ENCODE results near the gene HIPK4.
A peak's percentile ranks its signal among the peaks of the same experiment; 100 is the strongest.
"Not testable (repeated sequence)": the region's sequence is repeated elsewhere in the genome, so short reads cannot be mapped to it uniquely, and the experiment has no call there.

HIPK4 gene, protein sequence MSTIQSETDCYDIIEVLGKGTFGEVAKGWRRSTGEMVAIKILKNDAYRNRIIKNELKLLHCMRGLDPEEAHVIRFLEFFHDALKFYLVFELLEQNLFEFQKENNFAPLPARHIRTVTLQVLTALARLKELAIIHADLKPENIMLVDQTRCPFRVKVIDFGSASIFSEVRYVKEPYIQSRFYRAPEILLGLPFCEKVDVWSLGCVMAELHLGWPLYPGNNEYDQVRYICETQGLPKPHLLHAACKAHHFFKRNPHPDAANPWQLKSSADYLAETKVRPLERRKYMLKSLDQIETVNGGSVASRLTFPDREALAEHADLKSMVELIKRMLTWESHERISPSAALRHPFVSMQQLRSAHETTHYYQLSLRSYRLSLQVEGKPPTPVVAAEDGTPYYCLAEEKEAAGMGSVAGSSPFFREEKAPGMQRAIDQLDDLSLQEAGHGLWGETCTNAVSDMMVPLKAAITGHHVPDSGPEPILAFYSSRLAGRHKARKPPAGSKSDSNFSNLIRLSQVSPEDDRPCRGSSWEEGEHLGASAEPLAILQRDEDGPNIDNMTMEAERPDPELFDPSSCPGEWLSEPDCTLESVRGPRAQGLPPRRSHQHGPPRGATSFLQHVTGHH

DNA sequence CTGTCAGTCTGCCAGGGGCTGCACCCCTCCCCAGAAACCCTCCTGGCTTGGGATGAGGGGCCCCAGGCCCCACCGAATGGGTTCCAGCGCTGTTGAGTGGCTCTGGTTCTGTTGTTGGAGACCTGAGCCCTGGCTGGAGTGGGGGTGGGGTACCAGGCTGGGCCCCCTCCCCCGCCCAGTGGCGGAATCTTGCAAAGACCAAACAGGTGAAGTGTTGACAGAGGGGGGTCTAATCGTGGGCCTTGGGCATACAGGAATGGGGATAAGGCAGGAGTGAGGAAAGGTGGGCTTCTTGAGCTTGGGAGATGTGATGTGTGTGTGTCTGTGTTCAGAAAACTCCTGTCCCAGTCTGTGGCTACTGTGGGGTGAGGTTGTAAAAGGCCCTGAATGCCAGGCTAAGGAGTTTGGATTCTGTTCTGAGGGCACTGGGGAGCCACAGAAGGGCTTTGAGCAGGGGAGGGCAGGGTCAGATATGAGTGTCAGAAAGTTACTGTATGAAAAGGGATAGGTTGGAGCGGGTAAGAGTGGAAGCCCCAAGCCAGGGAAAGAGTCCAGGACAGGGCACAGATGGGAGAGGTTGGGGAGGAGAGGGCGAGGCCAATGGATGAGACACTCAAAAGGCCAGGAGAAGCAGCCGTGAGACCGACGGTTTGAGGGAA is at the start of gene HIPK4:
HIPK4 (minus strand) TSS at position 98 of the 659 bp plus-strand sequence. CDS start 279 bp downstream, outside the sequence.
- no peak for DNase-seq

DNA sequence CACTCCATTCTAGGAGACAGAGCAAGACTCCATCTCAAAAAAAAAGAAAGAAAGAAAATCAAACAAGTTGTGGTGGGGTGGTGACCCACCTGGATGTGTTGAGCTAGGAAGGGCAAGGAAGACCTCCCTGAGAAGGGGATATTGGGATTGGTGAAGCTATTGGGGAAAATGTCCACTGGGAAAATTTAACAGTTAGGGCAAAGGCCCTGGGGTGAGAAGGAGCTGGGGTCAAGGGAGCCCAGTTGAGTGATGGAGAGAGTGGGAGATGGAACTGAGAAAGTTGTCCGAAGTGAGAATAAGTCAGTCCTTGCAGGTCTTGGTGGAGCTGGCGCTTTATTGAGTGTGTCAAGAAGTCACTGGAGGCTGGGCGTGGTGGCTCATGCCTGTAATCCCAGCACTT is 48.3 kb upstream of the HIPK4 start:
- DNase-seq = no peak

DNA sequence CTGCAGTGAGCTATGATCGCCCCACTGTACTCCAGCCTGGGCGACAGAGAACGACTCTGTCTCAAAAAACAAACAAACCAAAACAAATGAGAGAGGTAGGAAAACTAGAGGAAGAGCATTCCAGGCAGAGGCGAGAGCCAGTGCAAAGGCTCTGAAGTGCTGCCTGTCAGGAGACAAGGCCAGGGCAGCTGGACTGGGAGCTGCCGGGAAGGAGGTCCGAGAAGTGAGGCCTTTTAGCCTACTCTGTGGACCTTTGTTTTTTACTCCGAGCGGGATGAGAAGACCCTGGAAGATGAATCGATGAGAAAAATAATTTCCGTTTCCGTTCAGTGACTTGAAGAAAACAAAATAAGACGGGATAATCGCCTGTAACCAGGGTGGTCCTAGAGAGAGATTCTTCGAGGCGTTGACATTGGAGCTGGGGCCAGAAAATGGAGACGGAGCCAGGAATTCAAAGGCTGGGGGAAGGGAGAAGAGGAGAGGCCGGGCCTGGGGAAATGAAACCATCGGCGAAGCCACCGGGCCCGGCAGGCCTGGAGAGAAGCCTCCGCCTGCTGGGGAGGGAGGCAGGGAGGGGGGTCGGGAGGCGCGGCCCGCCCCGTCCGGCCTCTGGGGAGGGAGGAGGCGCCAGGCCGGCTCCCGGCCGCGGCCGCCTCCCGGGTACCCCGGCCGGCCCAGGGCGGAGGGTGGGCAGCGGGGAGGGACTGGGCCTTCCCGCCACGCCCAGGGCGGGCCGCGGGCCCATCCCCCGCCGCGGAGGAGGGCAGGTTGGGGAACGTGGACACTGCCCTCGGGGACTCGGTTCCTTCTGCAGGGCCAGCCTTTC is 43.6 kb upstream of the HIPK4 start:
- no peak for DNase-seq

DNA sequence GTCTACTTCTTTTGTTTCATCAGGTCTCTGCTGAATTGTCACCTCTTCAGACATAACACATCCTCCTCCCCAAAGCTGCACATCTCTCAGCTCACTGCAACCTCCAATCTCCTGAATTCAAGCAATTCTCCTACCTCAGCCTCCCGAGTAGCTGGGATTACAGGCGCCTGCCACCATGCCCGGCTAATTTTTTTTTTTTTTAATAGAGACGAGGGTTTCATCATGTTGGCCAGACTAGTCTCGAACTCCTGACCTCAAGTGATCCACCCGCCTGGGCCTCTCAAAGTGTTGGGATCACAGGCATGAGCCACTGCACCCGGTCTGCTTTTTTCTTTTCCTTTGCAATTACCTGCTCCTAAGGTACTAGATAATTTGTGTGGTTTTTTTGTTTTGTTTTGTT is 42.8 kb upstream of the HIPK4 start:
- DNase-seq = not testable (repeated sequence)

DNA sequence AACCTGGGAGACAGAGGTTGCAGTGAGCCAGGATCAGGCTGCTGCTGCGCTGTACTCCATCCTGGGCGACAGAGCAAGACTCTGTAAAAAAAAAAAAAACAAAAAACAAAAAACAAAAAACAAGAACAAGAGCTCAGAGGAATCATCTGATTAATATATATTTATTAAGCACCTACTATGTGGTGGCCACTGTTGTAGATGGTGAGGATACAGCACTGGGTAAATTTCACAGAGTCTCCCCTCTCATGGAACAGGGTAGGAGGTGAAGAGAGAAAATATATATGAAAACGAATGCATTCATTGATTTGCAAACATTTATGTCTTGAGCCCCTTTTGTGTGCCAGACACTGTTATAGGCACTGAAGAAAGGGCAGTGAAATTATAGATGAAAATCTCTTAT is 41.7 kb upstream of the HIPK4 start:
- no peak for DNase-seq

DNA sequence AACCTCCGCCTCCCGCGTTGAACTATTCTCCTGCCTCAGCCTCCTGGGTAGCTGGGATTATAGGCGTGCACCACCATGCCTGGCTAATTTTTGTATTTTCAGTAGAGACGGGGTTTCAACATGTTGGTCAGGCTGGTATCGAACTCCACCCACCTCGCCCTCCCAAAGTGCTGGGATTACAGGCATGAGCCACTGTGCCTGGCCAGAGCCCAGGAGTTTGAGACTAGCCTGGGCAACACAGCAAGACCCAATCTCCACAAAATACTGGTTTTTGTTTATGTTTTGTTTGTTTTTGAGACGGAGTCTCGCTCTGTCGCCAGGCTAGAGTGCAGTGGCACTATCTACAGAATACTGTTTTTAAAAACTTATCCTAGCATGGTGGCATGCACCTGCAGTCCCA is 40.3 kb upstream of the HIPK4 start:
- not testable (repeated sequence) for DNase-seq

DNA sequence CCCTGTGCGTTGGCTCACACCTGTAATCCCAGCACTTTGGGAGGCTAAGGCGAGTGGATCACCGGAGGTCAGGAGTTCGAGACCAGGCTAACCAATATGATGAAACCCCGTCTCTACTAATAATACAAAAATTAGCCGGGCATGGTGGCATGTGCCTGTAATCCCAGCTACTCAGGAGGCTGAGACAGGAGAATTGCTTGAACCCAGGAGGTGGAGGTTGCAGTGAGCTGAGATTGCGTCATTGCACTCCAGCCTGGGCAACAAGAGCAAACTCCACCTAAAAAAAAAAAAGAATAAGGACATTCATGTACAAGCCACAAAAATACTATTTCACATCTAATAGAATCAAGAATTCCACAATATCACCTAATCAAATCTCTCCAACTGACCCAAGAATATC is 38.2 kb upstream of the HIPK4 start:
- not testable (repeated sequence) for DNase-seq

DNA sequence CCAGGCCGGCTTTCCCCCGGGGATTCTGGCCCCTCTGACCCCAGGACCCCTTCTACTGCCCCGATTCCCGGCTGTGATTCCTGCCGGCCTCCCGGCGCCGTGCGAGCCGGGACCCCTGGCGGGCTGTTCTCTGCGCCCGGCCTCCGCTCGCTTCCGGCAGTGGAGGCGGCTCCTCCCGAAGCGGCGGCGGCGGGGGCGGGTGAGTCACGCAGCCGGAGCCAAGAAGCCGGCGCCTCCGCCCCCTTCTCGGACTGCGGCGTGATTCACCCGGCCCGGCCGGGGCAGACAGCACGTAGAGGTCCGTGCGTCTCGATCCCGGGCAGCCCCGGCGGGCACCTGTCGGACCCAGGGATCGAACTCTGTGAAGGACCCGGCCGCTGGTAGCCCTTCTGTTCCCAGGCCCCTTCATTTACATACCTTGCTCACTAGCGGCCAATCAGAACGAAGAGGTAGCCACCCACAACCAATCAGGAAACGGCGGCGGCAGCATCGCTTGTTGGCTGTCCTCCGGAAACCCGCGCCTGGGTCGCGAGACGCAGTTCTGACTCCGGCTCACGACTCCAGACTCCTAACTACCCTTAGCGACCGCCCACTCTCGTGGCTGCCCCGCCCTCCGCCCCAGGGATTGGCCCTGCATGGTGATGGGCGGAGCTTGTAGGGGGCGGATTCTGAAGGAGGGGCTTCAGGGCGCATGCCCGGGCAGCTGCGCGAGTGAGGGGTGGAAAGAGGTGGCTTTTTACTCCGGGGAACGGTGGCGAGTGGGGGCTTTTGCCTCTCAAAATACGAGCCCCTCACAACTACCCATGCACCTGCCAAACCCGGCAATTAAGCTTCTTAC is 35.7 kb upstream of the HIPK4 start, which contains the start of gene SERTAD1:
SERTAD1 (minus strand) TSS at position 543 of the 838 bp plus-strand sequence. CDS start 2,446 bp downstream, outside the sequence.
- DNase-seq = peak; percentile 88

DNA sequence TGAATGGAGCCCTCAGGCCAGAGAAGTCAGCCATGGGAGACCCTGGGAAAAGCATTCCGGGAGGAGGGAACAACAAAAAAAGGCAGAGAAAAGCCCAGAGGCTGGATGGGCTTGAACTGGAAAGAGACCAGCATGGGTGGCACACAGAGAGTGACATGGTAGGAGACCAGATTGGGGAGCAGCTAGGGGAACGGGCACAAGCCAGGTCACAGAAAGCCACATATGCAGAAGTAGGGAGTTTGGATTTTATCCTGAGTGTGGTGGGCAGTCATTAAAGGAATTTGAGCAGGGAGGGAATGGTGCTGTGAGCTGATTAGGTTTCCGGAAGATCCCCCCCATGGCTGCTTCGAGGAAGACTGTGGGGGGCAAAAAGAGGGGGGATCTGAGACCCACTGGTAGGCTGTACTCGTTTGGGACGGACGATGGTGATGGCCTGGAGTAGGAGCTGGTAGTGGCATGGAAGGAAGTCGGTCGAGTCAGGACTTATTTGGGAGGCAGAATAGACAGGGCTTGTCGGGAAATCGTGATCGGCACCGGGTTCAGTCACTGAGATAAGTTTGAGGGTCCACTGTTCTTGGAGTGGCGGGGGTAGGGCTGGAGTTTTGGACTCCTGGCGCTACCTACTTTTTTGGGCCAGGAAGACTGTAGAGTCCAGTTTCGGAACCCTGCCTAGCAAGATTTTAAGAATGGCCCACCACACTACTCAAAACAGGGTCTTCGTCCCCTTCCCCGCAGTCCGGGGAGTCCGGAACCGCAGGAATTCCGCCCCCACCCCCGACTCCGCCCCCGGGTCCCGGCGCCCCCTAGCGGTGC is 34.9 kb upstream of the HIPK4 start:
- no peak for DNase-seq

DNA sequence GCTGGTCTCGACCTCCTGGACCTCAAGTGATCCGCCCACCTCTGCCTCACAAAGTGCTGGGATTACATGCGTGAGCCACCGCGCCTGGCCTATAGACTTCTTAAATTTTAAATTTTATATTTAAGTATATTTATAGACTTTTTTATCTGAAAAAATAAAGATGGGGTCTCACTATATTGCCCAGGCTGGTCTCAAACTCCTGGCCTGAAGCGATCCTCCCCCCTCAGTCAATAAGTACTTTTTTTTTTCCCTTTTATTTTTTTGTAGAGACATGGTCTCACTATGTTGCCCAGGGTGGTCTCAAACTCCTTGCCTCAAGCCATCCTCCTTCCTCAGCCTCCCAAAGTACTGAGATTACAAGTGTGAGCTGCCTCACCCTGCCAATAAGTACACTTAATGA is 34.0 kb upstream of the HIPK4 start:
- DNase-seq = no peak

DNA sequence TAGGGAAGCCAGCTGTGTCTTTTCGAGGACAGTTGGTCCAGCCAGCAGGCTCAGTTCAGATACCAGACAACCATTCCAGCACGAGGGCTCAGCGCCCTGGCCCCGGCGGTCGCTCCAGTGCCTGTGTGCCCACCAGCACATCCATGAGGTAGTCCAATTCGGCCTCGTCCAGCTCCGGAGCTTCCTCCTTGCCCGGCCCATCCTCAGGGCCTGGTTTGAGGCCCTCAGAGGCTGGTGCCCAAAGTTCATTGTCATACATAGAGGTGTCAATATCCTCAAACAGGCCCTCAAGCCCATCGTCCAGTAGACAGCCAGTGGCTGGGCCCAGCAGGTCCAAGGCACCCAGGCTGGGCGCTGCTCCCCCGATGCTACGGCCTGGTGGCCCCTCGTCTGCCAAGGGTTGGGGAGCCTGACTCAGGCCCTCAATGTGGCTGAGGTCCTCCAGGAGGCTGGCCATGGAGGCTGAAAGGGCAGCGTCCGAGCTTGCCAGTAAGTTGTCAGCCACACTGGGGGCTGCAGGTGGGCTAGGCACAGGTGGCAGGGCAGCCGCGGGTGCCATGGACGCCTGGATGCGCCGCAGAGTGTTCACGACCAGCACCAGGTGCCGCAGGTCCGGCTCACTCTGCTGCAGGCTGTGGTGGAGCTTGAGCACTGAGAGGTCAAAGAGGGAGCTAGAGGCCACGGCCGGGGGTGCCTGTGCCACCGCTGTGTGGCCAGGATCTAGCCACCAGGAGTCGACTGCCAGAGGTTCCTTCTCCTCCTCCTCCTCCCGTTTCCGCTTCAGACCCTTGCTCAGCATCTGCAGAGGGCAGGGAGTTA is 33.0 kb upstream of the HIPK4 start:
- no peak for DNase-seq

DNA sequence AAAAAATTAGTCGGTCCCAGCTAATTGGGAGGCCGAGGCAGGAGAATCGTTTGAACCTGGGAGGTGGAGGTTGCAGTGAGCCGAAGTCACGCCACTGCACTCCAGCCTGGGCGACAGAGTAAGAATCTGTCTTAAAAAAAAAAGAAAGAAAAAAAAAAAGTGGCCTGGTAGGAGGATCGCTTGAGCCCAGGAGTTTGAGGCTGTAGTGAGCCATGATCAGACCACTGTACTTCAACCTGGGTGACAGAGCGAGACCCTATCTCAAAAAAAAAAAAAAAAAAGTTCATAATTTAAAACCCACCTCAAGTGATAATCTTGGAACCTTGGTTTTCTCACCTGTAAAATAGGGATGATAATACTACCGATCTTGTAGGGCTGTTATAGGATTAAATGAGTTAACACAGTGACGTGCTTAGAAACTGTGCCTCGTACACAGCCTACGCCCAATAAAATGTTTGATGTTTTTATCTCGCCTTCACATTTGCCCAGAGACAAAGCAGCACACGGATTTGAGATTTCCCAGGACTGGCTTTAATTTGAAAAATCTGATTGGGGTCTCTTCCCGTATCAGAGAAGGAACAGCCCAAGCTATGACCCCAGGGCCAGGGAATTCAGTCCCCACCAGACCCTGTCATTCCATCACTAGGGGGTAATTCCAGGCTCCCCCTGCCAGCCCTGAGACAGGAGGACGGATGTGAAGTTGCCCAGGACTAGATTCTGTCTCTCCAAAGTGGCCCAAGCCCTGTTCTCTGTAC is 32.2 kb upstream of the HIPK4 start:
- no peak for DNase-seq

DNA sequence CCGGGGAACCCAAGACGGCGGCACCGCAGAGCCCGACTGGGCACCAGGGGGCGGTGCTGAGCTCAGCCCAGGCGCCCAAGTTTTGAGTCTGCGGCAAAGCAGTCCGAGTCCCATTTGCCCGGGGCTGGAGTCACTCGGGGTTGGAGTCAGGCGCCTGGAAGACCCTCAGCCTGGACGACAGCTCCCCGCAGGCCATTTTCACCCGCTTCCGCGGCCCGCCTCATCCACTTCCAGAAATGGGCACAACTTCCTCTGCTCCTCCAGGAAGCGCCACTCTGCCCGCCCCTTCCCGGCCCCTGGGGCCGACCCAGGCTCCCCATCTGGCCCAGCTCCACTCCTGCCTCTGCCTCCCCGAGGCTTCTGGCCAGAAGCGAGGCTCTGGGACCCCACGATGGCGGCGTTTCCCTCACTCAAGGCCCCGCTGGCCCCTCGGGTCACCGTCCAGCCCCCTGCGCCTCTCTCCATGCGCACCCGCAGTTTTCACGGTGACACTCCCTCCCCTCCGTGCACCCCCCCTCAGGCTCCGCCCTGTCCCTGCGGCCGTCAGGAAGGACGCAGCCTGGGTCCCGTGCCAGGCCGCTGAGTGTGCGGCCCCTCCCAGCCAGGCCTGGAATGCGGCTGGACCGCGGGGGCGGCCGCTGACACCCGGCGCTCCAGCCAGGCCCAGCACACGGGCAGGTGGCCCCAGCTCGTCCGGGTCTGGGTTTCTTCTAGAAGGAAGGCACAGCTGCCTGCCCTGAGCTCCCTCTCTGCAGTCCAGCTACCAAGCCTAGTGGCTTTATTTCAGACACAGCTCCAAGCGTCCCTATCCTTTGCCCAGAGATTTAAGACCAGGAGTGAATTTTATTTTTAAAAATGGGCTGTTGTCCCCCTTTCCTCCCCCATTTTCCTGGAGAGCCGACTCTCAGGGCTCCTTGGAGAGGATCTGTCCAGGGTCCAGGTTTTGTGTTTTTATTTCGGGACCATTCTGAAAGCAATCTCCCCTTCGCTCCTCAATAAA is 31.1 kb upstream of the HIPK4 start:
- DNase-seq = no peak

DNA sequence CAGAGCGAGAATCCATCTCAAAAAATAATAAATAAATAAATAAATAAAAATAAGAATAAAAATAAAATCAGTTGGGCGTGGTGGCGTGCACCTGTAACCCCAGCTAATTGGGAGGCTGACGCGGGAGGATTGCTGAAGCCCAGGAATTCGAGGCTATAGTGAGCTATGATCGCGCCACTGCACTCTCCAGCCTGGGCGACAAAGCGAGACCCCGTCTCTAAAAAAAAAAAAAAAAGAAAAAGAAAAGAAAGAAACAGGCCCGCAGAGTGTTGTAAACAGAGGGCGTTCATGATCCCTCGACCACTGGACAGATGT is 30.4 kb upstream of the HIPK4 start:
- DNase-seq = no peak

DNA sequence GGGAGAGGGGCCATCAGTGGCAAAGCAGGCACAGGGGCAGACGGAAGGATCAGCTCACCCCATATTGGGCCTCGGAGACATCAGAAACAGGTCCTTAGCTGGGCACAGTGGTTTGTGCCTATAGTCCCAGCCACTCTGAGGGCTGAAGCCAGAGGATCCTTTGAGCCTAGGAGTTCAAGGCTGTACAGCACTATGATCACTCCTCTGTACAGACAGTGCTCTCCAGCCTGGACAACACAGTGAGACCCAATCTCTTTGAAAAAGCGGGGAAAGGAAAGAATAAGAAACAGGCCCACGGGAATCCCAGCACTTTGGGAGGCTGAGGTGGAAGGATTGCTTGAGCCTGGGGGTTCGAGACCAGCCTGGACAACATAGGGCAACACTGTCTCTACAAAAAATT is 29.8 kb upstream of the HIPK4 start:
- DNase-seq = no peak

DNA sequence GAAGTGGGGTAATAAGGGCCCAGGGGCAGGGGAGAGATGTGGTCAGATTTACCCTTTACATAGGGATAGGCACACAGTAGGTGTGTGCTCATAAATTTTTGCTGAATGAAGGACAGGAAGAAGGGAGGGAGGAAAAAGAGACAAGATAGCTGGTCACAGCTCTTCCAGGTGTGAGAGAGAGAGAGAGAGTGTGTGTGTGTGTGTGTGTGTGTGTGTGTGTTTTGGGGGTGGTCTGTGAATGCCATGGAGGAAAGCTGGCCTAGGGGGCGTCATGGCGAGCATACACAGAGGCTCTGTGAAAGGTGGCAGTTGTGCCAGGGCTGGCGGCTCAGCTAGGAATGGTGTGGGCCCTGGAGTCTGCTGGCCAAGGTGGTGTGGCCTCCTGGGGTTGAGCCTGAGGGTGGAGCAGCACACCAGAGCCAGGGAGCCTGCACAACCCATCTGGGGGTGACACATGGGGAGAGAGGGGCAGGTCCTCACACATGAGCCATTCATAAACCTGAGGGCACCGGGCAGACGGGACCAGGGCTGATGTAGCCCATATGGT is 29.2 kb upstream of the HIPK4 start:
- DNase-seq = no peak

DNA sequence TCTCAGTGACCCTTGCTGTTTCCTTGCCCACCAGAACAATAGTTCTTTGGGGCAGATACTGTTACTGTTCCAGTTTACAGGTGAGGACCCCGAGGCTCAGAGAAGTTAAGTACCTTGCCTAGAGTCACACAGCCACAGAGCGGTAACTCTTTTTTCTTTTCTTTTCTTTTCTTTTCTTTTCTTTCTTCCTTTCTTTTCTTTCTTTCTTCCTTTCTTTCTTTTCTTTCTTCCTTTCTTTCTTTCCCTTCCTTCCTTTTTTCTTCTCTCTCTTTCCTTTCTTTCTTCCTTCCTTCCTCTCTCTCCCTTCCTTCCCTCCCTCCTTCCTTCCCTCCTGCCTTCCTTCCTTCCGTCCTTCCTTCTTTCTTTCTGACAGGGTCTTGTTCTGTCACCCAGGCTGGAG is 28.1 kb upstream of the HIPK4 start:
- DNase-seq = no peak

DNA sequence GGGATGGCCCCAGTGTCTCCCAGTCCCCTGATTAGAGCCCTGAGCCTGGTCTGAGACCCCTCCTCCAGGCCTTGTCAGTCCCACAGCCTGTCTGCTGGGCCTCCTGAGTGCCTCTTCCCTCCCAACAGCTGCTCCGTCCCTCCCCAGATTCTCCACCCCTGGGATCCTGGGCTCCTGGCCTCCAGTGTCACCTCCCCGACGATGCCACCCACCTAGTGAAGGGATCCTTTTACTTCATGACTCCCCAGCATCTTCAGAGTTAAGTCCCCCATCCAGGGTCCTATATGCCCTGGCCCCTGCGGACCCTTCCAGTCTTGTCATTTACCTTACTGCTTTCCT is 27.6 kb upstream of the HIPK4 start:
- DNase-seq = no peak
